ENCODE data around the gene DNAJB9. TPM values are rescaled to one million over a fixed set of nuclear protein-coding genes. Genes with fewer than 3 reads are reported as not detected.
"Not testable (repeated sequence)": the region's sequence is repeated elsewhere in the genome, so short reads cannot be mapped to it uniquely, and the experiment has no call there.

The DNAJB9 gene
- polyA plus RNA-seq, 1 experiment, result 9.3 TPM

DNA sequence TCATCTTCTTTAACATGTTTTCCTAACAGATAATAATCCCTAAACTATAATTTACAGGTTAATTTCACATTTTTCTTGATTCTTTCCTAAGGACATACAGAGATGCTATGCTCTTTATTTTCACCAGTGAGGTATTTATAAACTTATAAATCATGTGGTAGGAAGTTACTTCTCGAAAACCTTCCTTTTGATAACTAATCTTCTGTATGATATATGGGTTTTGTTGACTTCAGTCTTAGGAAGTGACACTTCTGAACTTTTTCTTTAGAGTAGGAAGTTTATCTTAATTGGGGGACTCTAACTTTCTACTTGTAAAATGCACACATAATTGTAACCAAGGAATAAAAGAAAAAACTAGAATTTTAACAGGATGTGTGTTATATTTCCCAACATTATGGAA, 33.9 kb upstream of the DNAJB9 start:
- TF ChIP-seq, protein P1, sequence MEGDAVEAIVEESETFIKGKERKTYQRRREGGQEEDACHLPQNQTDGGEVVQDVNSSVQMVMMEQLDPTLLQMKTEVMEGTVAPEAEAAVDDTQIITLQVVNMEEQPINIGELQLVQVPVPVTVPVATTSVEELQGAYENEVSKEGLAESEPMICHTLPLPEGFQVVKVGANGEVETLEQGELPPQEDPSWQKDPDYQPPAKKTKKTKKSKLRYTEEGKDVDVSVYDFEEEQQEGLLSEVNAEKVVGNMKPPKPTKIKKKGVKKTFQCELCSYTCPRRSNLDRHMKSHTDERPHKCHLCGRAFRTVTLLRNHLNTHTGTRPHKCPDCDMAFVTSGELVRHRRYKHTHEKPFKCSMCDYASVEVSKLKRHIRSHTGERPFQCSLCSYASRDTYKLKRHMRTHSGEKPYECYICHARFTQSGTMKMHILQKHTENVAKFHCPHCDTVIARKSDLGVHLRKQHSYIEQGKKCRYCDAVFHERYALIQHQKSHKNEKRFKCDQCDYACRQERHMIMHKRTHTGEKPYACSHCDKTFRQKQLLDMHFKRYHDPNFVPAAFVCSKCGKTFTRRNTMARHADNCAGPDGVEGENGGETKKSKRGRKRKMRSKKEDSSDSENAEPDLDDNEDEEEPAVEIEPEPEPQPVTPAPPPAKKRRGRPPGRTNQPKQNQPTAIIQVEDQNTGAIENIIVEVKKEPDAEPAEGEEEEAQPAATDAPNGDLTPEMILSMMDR (IDR thresholded peaks at IDR 0.05; ENCODE audit: low read depth, low read length), result no peak
- Histone ChIP-seq H3K9me3 (ENCODE audit: control insufficient read depth, insufficient read depth, low read length) (no peaks in the 10 kb centered on the region), H3K27me3 (ENCODE audit: control insufficient read depth, insufficient read depth, low read length) (peaks cover 2% of the 10 kb centered on the region), H3K27ac (ENCODE audit: low read depth, low read length) (no peak overlapping the region), H3K4me3 (ENCODE audit: low read depth, low read length) (no peak overlapping the region)
- ChIA-PET CTCF (no interaction called here), POLR2A (no interaction called here)
- no peak for DNase-seq (ENCODE audit: low read depth, low spot score)

DNA sequence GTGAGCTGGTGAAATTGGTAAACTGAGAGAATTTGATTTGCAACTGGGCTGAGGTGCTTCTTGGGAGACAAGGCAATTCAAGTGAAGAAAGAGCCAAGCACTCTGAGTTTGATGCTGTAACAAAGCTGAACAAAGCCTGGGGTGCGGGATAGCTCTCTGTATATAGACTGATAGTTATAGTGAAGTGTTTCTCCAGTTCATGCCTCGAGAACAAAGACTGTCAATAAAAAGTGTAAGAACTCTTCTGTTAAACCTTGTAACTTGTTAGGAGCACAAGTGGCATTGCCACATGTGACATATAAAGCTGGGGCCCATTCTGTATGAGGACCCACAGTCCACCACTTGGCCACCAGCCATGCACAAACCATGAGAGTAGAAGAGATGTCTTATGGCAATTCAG, 32.4 kb upstream of the DNAJB9 start:
- no peak for DNase-seq (ENCODE audit: low read depth, low spot score)
- H3K27ac ChIP-seq (ENCODE audit: low read depth, low read length), result no peak overlapping the region
- ChIA-PET POLR2A (no interaction called here), CTCF (no interaction called here)
- TF ChIP-seq, protein P1 (IDR thresholded peaks at IDR 0.05; ENCODE audit: low read depth, low read length), result no peak
- H3K4me3 ChIP-seq (ENCODE audit: low read depth, low read length), result no peak overlapping the region
- H3K27me3 ChIP-seq (ENCODE audit: control insufficient read depth, insufficient read depth, low read length), result peaks cover 2% of the 10 kb centered on the region
- no peaks in the 10 kb centered on the region for H3K9me3 ChIP-seq (ENCODE audit: control insufficient read depth, insufficient read depth, low read length)

DNA sequence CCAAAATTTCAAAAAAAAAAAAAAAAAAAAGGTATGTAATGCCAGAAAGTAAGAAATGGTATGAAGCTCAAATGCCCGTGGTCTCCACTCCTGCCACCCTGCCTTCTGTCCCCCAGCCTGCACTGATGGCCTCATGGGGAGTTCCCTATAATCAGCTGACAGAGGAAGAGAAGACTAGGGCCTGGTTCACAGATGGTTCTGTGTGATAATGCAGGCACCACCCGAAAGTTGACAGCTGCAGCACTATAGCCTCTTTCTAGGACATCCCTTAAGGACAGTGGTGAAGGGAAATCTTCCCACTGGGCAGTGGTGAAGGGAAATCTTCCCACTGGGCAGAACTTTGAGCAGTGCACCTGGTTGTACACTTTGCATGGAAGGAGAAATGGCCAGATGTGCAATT, 31.4 kb upstream of the DNAJB9 start:
- CTCF ChIA-PET, result not testable (repeated sequence)

DNA sequence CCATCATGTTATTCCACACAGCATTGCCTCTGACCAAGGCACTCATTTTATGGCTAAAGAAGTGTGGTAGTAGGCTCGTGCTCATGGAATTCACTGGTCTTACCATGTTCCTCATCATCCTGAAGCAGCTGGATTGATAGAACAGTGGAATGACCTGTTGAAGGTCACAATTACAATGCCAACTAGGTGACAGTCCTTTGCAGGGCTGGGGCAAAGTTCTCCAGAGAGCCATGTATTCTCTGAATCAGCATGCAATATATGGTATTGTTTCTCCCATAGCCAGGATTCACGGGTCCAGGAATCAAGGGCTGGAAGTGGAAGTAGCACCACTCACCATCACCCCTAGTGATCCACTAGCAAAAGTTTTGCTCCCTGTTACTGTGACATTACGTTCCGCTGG, 31.0 kb upstream of the DNAJB9 start:
- H3K27ac ChIP-seq (ENCODE audit: low read depth, low read length); H3K4me3 ChIP-seq (ENCODE audit: low read depth, low read length); CTCF ChIA-PET; POLR2A ChIA-PET; H3K9me3 ChIP-seq (ENCODE audit: control insufficient read depth, insufficient read depth, low read length); DNase-seq (ENCODE audit: low read depth, low spot score); H3K27me3 ChIP-seq (ENCODE audit: control insufficient read depth, insufficient read depth, low read length): not testable (repeated sequence)

More for the DNA sequence above, 31.4 kb upstream of the DNAJB9 start:
- H3K27ac ChIP-seq (ENCODE audit: low read depth, low read length); DNase-seq (ENCODE audit: low read depth, low spot score); H3K9me3 ChIP-seq (ENCODE audit: control insufficient read depth, insufficient read depth, low read length); H3K4me3 ChIP-seq (ENCODE audit: low read depth, low read length); H3K27me3 ChIP-seq (ENCODE audit: control insufficient read depth, insufficient read depth, low read length); POLR2A ChIA-PET: not testable (repeated sequence)

DNA sequence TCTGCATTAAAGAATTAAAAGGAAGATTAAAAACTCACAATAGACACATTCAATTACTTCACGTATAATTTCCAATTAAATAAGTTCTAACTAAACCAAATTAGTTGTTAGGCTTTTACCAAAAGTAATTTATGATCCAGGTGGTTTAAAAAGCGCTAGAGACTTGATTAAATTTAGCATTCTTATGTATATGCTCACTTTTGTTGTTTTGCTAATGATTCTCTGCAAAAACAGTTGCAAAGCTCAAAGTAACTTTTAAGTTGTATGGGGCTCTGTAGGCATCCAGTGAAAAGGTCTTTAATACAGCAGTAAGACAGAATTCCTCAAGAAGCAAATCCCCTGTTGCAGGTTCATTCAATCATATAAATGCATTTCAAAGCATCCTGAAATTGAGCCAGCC, 28.2 kb upstream of the DNAJB9 start:
- CTCF ChIA-PET, result no interaction called here
- DNase-seq (ENCODE audit: low read depth, low spot score), result no peak
- Histone ChIP-seq H3K4me3 (ENCODE audit: low read depth, low read length) (no peak overlapping the region), H3K27ac (ENCODE audit: low read depth, low read length) (no peak overlapping the region), H3K27me3 (ENCODE audit: control insufficient read depth, insufficient read depth, low read length) (peaks cover 2% of the 10 kb centered on the region), H3K9me3 (ENCODE audit: control insufficient read depth, insufficient read depth, low read length) (no peaks in the 10 kb centered on the region)
- TF ChIP-seq, protein P1 (IDR thresholded peaks at IDR 0.05; ENCODE audit: low read depth, low read length), result no peak
- POLR2A ChIA-PET, result no interaction called here

DNA sequence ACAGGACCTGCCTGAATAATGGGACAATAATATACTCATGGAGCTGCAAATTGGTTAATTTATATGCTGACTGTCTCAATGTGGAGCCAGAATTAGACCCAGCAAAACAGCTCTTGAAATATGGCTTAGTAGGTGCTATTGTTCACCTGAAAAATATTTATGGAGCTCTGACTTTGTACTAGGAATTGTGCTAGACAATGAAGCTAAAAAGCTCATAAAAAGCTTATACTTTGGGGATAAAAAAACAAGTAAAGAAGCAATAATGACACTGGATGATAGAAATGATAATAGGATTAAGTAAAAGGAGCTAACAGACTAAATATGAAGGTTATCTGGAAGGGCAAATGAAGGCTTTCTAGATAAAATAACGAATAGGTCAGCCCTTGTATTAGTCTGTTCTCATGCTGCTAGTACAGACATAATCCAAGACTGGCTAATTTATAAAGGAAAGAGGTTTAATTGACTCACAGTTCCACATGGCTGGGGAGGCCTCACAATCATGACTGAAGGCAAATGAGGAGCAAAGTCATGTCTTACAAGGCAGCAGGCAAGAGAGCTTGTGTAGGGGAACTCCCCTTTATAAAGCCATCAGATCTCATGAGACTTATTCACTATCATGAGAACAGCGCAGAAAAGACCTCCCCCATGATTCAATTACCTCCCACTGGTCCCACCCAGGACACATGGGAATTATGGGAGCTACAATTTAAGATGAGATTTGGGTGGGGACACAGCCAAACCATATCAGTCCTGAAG, 21.4 kb upstream of the DNAJB9 start:
- H3K27me3 ChIP-seq (ENCODE audit: control insufficient read depth, insufficient read depth, low read length); CTCF ChIA-PET; H3K4me3 ChIP-seq (ENCODE audit: low read depth, low read length); H3K27ac ChIP-seq (ENCODE audit: low read depth, low read length); DNase-seq (ENCODE audit: low read depth, low spot score); POLR2A ChIA-PET; H3K9me3 ChIP-seq (ENCODE audit: control insufficient read depth, insufficient read depth, low read length): not testable (repeated sequence)

DNA sequence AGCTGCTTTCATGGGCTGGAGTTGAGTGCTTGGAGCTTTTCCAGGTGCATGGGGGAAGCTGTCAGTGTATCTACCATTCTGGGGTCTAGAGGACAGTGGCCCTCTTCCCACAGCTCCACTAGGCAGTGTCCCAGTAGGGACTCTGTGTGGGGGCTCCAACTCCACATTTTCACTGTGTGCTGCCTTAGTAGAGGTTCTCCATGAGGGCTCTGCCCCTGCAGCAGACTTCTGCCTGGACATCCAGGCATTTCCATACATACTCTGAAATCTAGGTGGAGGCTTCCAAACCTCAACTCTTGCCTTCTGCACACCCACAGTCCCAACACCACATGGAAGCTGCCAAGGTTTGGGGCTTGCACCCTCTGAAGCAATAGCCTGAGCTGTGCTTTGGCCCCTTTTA, 13.0 kb upstream of the DNAJB9 start:
- H3K27ac ChIP-seq (ENCODE audit: low read depth, low read length); H3K9me3 ChIP-seq (ENCODE audit: control insufficient read depth, insufficient read depth, low read length); DNase-seq (ENCODE audit: low read depth, low spot score); CTCF ChIA-PET; H3K4me3 ChIP-seq (ENCODE audit: low read depth, low read length); H3K27me3 ChIP-seq (ENCODE audit: control insufficient read depth, insufficient read depth, low read length); POLR2A ChIA-PET: not testable (repeated sequence)
